Keratinocyte (primary cell): Measurements from ENCODE around the gene PLCL2. TPM values are rescaled to one million over a fixed set of nuclear protein-coding genes. Genes with fewer than 3 reads are reported as not detected.

ENCODE experiments used
- DNase-seq: peaks from one replicate; pipeline ENCODE4 v3.0.0-alpha.2; 2011; ENCODE audit warnings: low read depth, missing footprints, low spot score
- FAIRE-seq: peaks from 2 replicates; lab custom pipeline; 2011; peaks lifted over from hg19 to GRCh38; lab: Jason Lieb, UNC
- H2AFZ ChIP-seq: 2 replicates; pipeline ENCODE4 v1.6.0; 2012; ENCODE audit warnings: low read length, control low read depth, inconsistent platforms; ENCODE audit not compliant: control insufficient read depth
- H3K27ac ChIP-seq: 2 replicates; pipeline ENCODE4 v1.5.1; 2011; ENCODE audit warnings: low read length; ENCODE audit not compliant: control insufficient read depth, insufficient read depth
- H3K27me3 ChIP-seq: 3 replicates; pipeline ENCODE4 v1.6.0; 2011; ENCODE audit warnings: low read length; ENCODE audit not compliant: control insufficient read depth, insufficient read depth; ENCODE audit errors: extremely low read depth
- H3K36me3 ChIP-seq, 2 experiments: 2 replicates in 1 of 2; 3 replicates in 1 of 2; pipeline ENCODE4 v1.5.1; 2011; ENCODE audit warnings: low read length in 2 of 2, mild to moderate bottlenecking in 1 of 2; ENCODE audit not compliant: control insufficient read depth in 2 of 2, insufficient read depth in 2 of 2; ENCODE audit errors: extremely low read depth in 1 of 2
- H3K4me1 ChIP-seq: 3 replicates; pipeline ENCODE4 v1.5.1; 2011; ENCODE audit warnings: low read length; ENCODE audit not compliant: control insufficient read depth, insufficient read depth; ENCODE audit errors: extremely low read depth
- H3K4me2 ChIP-seq: 3 replicates; pipeline ENCODE4 v1.6.0; 2011; ENCODE audit warnings: low read depth, low read length; ENCODE audit not compliant: control insufficient read depth, insufficient read depth; ENCODE audit errors: extremely low read depth
- H3K4me3 ChIP-seq, 3 experiments: fragments of 200-600 bp in 1 of 3; sonication (generic) in 1 of 3; 2 replicates in 2 of 3; 3 replicates in 1 of 3; pipeline ENCODE4 v1.5.1; 2011 to 2016; ENCODE audit warnings: low read length in 3 of 3, mild to moderate bottlenecking in 3 of 3, control low read depth in 2 of 3, inconsistent platforms in 1 of 3, low read depth in 1 of 3, mixed read lengths in 1 of 3, mixed run types in 1 of 3, moderate library complexity in 1 of 3; ENCODE audit not compliant: control insufficient read depth in 2 of 3, insufficient read depth in 2 of 3; ENCODE audit errors: extremely low read depth in 1 of 3
- H3K79me2 ChIP-seq: 2 replicates; pipeline ENCODE4 v1.6.0; 2012; ENCODE audit warnings: low read length; ENCODE audit not compliant: control insufficient read depth, insufficient read depth
- H3K9ac ChIP-seq: 3 replicates; pipeline ENCODE4 v1.6.0; 2011; ENCODE audit warnings: low read length; ENCODE audit not compliant: control insufficient read depth, insufficient read depth; ENCODE audit errors: extremely low read depth
- H3K9me1 ChIP-seq: 3 replicates; pipeline ENCODE4 v1.6.0; 2011; ENCODE audit warnings: low read length; ENCODE audit not compliant: control insufficient read depth, insufficient read depth; ENCODE audit errors: extremely low read depth
- H3K9me3 ChIP-seq: 2 replicates; pipeline ENCODE4 v1.5.1; 2012; ENCODE audit warnings: low read depth, low read length; ENCODE audit not compliant: control insufficient read depth
- H4K20me1 ChIP-seq: 3 replicates; pipeline ENCODE4 v1.6.0; 2011; ENCODE audit warnings: low read length; ENCODE audit not compliant: control insufficient read depth, insufficient read depth; ENCODE audit errors: extremely low read depth
- CTCF ChIP-seq, 3 experiments: IDR thresholded peaks in 1 of 3; conservative IDR thresholded peaks in 1 of 3; optimal IDR thresholded peaks in 1 of 3; 2 replicates in 2 of 3; 3 replicates in 1 of 3; pipeline versions ENCODE3 to v1.5.1; 2011; ENCODE audit warnings: low read length in 3 of 3, mild to moderate bottlenecking in 3 of 3, moderate library complexity in 2 of 3, control low read depth in 1 of 3, inconsistent platforms in 1 of 3; ENCODE audit not compliant: insufficient read depth in 2 of 3; ENCODE audit errors: extremely low read depth in 1 of 3
- EZH2 ChIP-seq: IDR thresholded peaks from one replicate; pipeline ENCODE4 v1.6.1; 2012; ENCODE audit warnings: inconsistent platforms, mild to moderate bottlenecking, low read length, moderate library complexity
- dilution Hi-C: fragments of 300-500 bp; cut with MboI; formaldehyde crosslinking; loops from one replicate; pipeline ENCODE4 v1.7.0; 2020; ENCODE audit warnings: low sequenced_read_pairs; ENCODE audit not compliant: extremely low pct_ligation_motif_present
- polyA plus RNA-seq, 5 experiments: library from polyadenylated mRNA; depleted of rRNA in 3 of 5; stranded (reverse) in 3 of 5; stranded (forward) in 1 of 5; unstranded in 1 of 5; fragments of >200 nt; gene quantifications; 1 replicate in 1 of 5; 2 replicates in 3 of 5; 3 replicates in 1 of 5; pipeline versions ENCODE4 v1.2.1 to v1.2.3, GENCODE V29; 2011 to 2012; ENCODE audit warnings: missing spikeins in 2 of 5, low read depth in 1 of 5, low replicate concordance in 1 of 5

Gene PLCL2
- polyA plus RNA-seq, 1 donor (not counting 4 experiments of a cell fraction or from before 2014, with no cell fraction given), result 0.20 TPM

GRCh38 chr3:16937326-16937845 is 52.6 kb downstream of the PLCL2 start:
- no peak overlapping the region for H3K27ac ChIP-seq
- H3K27me3 ChIP-seq, result no peaks in the 10 kb centered on the region
- H3K9me3 ChIP-seq, result no peaks in the 10 kb centered on the region
- FAIRE-seq (no peak), DNase-seq (no peak)
- H3K9me1 ChIP-seq, result no peaks in the 10 kb centered on the region
- no peaks in the 10 kb centered on the region for H3K36me3 ChIP-seq
- no peaks in the 10 kb centered on the region for H3K4me1 ChIP-seq
- H3K79me2 ChIP-seq, result no peaks in the 10 kb centered on the region
- no peak overlapping the region for H3K9ac ChIP-seq
- H3K4me3 ChIP-seq, result no peak overlapping the region
- TF ChIP-seq CTCF (optimal IDR thresholded peaks at IDR 0.05 in 1 of 3, IDR thresholded peaks at IDR 0.05 in 1 of 3, conservative IDR thresholded peaks at IDR 0.05 in 1 of 3; ENCODE audit: extremely low read depth in 1 of 3, insufficient read depth in 2 of 3, low read length in 3 of 3) (no peak), EZH2 (no peak)
- H2AFZ ChIP-seq, result no peak overlapping the region
- dilution Hi-C loops, result no loop called here
- H4K20me1 ChIP-seq, result no peaks in the 10 kb centered on the region
- no peak overlapping the region for H3K4me2 ChIP-seq

GRCh38 chr3:16940769-16941700 is 56.3 kb downstream of the PLCL2 start:
- Histone ChIP-seq H4K20me1 (no peaks in the 10 kb centered on the region), H3K79me2 (no peaks in the 10 kb centered on the region), H3K4me2 (no peak overlapping the region), H3K9me3 (no peaks in the 10 kb centered on the region), H3K36me3 (no peaks in the 10 kb centered on the region), H3K27me3 (no peaks in the 10 kb centered on the region), H3K9ac (no peak overlapping the region), H3K9me1 (no peaks in the 10 kb centered on the region), H3K27ac (no peak overlapping the region), H2AFZ (no peak overlapping the region), H3K4me3 (no peak overlapping the region), H3K4me1 (no peaks in the 10 kb centered on the region)
- DNase-seq (no peak), FAIRE-seq (no peak)
- no peak for TF ChIP-seq CTCF (optimal IDR thresholded peaks at IDR 0.05 in 1 of 3, IDR thresholded peaks at IDR 0.05 in 1 of 3, conservative IDR thresholded peaks at IDR 0.05 in 1 of 3; ENCODE audit: extremely low read depth in 1 of 3, insufficient read depth in 2 of 3, low read length in 3 of 3)
- TF ChIP-seq EZH2, result no peak
- dilution Hi-C loops, result no loop called here
